ENCODE measurements around the gene MUC2.

MUC2 gene

GRCh38 chr11:1074244-1075221 is at the start of gene MUC2:
TSS of gene MUC2 (plus strand) at chr11:1074874.
- DNase-seq, result no peak

GRCh38 chr11:1025410-1026162 is 49.1 kb upstream of the MUC2 start:
- no peak for DNase-seq

GRCh38 chr11:1026163-1026450 is 48.6 kb upstream of the MUC2 start:
- no peak for DNase-seq

GRCh38 chr11:1026641-1027482 is 47.8 kb upstream of the MUC2 start:
- DNase-seq, result no peak

DNA sequence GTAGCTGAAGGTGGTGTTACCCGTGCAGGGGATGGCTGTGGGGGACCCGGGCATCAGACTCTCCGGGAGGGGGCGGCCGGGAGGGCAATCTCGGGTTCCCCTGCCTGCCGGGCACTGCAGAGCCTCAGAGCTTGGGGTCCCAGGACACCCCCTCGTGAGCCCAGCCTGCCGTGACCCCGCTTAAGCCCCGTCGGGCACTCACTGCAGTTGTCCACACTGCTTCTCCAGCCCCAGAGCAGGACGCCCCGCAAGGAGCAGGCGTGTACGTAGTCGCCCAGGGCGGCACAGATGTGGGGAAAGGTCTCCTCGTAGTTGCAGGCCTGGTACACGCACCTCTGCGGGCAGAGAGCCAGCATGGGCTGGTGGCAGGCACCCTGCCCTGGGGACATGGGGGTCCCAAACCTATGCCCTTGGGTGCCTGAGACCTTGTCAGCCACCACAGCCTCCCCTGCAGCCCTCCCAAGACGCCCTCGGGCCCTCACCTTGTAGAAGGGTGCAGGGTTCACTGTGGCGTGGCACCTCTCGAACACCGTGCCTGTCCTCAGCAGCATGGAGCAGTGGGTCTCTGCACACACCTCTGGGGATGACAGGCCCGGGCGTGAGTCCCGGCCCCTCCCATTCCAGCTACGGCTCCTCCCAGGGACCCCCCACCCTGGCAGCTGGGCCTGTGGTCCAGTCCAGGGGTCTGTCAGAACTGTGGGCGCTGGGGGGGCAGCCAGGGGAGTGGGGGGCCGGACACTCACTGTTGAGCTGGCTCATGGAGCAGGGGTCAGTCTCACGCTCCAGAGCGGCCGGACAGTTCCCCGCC is 47.0 kb upstream of the MUC2 start:
- DNase-seq, result no peak

DNA sequence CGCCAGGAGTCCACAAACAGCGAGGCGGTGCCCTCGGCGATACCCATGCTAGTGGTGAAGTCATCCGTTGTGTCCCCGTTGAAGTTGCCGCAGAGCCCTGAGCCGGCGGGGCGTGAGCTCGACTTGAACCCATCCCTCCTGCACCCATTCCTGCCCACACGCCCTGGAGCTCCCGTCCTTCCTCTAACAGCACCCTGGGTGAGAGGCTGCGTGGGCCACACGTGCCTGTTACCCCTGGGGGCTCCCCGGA is 46.5 kb upstream of the MUC2 start:
- DNase-seq, result no peak

DNA sequence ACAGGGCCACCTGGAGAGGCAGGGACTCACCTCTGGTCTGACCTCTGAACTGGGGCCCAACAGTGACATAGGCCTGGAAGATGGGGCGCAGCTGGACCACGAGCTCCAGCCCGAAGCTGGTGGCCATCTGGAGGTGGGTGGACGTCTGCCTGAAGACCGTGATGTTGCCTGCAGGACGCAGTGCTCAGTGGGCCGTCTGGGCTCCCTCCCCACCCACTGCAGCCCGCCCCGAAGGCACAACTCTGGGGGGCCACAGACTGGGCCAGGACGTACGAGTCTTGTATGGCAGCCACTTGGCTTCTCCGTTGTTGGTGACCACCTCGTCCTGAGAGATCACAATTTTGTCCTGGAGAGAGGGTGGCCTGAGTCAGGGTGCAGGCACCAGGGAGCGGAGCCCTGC is 46.1 kb upstream of the MUC2 start:
- DNase-seq, result no peak

- no peak for DNase-seq
Observed at GRCh38 chr11:1029051-1029450, 45.6 kb upstream of the MUC2 start.

DNA sequence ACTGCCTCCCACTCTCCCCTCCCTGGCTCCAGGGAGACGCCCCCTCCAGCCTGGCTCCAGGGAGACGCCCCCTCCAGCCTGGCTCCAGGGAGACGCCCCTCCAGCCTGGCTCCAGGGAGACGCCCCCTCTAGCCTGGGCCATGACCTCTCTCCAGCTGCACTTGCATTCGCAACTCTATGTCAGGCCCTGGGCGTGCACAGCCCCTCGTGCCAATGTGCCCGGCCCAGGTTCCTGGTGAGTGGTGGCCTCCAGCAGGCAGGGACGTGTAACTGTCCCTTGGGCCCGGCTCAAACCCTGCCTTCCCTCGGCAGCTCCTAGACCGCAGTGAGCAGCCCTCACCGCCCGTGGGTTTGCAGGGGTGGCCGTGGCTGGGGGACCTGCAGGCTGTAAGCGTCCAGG is 45.0 kb upstream of the MUC2 start:
- no peak for DNase-seq

DNA sequence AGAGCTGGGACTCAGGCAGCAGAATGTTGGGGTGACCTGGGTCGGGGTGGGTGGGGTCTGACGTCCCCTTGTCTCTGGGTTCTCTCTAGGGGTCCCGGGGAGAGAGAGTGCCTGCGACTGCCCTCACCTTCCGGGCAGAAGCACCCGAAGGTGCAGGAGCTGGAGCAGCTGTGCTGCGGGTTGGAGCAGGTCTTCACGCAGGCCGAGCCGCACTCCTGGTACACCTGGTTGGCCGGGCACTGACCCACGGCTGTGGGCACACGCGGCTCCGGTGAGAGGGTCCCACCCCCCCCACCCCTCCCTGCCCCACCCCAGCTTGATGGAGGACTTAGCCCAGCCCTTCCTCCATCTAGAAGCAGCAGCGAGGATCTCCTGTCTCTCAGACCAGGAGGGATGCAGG is 44.6 kb upstream of the MUC2 start:
- no peak for DNase-seq

- no peak for DNase-seq
Observed at GRCh38 chr11:1030556-1030955, 44.1 kb upstream of the MUC2 start.

DNA sequence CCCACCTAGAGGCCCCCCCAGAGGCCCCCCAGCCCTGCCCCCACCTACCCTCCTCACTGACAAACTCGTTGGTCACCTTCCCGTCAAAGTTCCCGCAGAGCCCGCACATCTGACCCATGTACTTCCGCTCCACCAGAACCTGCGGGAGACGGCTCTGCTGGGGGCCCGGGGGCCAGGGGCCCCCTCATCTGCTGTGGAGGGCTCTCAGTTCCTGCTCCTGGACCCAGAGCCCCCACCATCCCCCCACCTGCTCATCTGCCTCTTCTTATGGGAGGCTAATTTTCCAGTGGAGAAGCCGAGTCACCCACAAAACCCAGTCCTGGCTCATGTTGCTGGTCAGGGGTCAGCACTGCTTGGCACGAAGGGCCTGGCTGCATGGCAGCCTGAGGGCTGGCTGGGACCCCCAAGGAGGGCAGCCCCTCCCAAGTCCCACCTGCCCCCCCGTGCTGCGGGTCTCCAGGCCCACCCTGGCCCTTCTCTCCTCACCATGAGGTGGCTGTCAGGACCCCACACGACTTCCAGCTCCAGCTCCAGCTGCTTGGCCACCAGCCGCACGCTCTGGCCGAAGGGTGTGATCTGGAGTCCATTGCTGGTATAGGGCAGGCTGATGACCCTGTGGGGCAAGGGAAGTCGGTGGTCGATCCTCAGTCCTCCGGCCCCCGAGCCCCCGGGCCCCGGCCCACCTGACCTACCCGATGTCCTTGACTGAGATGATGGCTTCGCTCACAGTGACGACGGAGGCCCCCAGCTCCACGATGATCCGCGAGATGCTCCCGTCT is 43.4 kb upstream of the MUC2 start:
- no peak for DNase-seq

DNA sequence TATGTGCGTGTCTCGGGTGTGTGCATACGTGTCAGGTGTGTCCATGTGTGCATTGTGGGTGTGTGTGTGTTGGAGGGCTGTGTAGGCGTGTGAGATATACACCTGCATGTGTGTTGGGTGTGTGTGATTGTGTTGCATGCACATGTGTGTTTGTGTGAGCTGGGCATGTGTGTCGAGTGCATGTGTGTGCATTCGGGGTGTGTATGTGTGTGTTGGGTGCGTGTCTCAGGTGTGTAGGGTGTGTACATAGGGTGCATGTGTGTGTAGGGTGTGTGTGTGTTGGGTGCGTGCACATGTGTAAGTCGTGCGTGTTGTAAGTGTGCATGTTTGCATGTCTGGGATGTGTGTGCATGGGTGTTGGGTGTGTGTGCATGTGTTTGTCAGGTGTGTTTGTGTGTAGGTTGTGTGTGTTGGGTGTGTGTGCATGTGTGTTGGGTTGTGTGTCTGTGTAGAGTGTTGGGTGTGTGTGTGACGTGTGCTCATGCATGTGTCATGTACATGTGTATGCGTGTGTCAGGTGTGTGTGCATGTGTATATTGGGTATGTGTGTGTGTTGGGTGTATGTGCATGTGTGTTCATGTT is 42.3 kb upstream of the MUC2 start:
- DNase-seq, result no peak

GRCh38 chr11:1033016-1033798 is 41.5 kb upstream of the MUC2 start:
- DNase-seq, result no peak

GRCh38 chr11:1034001-1034400 is 40.7 kb upstream of the MUC2 start:
- no peak for DNase-seq

- DNase-seq, result no peak
Observed at GRCh38 chr11:1034456-1035295, 40.0 kb upstream of the MUC2 start.

GRCh38 chr11:1035577-1036283 is 38.9 kb upstream of the MUC2 start:
- no peak for DNase-seq

DNA sequence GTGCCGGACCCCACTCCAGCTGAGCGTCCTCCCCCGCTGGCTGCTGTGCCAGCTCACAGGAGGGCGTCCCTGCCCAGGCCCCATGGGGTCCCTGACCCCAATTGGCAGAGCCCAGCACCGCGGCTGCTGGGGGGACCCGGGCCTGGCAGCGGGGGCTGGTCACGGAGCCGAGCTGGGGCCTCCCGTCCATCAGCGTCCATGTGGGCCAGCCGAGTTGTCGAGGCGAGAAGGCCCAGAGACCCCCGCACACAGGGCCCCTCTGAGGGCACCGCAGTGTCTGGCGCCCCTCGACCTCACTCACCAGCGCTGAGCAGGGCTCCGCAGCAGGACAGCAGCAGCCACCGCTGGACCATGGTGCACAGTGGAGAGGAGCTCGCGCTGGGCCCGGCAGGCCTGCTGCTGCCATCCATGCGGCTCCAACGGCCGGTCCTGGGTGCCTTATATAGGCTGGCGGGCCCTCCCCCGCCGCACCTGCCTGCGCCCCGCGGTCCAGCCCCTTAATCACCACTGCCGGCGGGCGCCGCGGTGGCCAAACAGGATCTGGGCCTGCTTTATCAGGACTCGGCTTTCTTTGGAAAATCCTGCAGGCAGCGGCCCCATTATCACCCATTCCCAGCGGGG is 38.3 kb upstream of the MUC2 start, which contains the start of gene MUC6:
TSS of gene MUC6 (minus strand) at position 416 of the 621 bp plus-strand sequence. CDS start at position 353, 63 bp downstream.
- no peak for DNase-seq

Measured in NCI-H1930 (cell line).